NCI-H1694 treated with DMSO at 0.1 percent for 48 hours (cell line): ENCODE results near the gene RASSF6.
"Not testable (repeated sequence)": the region's sequence is repeated elsewhere in the genome, so short reads cannot be mapped to it uniquely, and the experiment has no call there.

Experiments used
- DNase-seq: peaks from one replicate; lab custom pipeline; 2025; lab: John Stamatoyannopoulos, UW

Gene RASSF6, protein sequence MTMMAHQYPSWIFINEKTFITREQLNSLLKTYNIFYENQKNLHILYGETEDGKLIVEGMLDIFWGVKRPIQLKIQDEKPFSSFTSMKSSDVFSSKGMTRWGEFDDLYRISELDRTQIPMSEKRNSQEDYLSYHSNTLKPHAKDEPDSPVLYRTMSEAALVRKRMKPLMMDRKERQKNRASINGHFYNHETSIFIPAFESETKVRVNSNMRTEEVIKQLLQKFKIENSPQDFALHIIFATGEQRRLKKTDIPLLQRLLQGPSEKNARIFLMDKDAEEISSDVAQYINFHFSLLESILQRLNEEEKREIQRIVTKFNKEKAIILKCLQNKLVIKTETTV

DNA sequence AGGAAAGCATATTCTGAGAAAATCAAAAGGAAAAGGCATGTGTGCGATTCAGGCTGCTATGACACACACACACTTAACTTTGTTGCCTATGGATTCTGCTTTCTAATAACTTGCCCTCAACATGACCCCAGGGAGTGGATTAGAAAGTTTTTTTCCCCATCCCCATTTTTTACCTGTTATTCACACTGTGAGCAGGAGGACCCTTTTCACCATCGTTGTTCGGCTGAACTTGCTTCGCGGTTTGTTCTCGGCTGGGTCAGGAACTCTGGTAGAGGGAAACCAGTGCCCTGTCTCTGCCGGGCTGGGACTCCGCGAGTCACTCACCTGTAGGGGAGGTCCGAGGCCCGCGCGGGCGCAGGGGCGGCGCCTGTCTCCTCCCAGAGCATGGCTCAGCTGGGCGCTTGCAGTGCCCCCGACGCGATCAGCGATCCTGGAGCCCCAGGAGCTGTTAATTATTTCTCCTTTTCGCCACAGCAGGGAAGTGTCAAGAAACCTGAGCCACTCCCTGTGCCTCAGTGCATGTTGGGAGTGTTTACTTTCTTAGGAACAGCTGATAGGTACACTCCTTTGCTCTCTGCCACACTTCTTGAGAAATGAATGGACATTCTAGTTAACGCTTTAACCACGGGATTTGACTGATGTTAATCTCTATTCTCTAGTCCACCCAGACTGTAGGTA is at the start of gene RASSF6:
TSS of gene RASSF6 (minus strand) at position 322 of the 678 bp plus-strand sequence. CDS start 8,641 bp downstream, outside the sequence.
- no peak for DNase-seq

DNA sequence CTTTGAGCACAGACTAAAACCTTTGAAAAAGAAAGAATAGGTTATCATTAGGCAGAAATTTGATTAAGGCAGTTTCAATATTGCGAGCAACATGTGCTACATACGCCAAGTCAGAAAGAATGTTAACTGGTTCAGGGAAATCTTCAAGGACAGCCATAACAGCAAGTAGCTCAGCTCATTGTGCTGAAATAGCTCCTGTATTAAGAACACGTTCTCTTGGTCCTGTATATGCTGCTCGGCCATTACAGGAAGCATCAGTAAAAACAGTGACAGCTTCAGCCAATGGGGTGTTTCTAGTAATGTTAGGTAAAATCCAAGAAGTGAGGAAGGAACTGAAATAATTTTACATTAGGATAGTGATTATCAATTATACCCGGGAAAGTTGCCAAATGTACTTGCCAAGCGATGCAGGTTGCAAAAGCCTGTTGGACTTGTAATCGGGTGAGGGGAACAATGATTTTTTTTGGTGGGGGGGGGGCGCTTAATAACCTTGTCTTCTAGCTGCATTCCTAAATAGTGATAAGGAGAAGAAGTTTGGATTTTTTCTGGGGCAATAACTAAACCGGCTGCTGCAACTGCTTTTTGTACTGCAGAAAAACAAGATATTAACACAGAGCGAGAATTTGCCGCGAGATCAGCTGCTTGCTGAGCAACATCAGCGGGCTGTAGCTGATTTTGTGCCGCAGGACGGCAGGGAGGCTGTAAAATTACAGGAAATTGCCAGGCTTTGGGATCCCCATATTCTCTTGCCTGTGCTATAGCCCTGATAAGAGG is 49.4 kb upstream of the RASSF6 start:
- no peak for DNase-seq

DNA sequence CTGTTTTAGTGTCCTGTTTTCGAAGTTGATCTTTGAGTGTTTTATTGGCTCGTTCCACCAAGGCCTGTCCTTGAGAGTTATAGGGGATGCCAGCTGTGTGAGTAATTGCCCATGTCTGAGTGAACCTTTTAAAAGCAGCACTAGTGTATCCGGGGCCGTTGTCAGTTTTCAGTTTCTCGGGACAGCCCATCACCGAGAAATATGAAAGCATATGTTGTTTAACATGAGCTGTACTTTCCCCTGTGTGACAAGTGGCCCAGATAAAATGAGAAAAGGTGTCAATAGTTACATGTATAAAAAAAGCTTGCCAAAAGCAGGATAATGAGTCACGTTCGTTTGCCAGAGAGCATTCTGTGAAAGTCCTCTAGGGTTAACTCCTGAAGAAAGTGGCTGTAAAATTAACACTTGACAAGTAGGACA is 48.6 kb upstream of the RASSF6 start:
- DNase-seq, result peak; percentile 90

DNA sequence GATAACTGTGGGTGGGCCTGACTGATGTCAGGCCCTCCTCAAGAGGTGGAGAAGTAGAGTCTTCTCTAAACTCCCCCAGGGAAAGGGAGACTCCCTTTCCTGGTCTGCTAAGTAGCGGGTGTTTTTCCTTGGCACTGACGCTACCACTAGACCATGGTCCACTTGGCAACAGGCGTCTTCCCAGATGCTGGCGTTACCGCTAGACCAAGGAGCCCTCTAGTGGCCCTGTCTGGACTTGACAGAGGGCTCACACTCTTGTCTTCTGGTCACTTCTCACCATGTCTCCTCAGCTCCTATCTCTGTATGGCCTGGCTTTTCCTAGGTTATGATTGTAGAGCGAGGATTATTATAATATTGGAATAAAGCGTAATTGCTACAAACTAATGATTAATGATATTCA is 45.7 kb upstream of the RASSF6 start:
- DNase-seq, result not testable (repeated sequence)

DNA sequence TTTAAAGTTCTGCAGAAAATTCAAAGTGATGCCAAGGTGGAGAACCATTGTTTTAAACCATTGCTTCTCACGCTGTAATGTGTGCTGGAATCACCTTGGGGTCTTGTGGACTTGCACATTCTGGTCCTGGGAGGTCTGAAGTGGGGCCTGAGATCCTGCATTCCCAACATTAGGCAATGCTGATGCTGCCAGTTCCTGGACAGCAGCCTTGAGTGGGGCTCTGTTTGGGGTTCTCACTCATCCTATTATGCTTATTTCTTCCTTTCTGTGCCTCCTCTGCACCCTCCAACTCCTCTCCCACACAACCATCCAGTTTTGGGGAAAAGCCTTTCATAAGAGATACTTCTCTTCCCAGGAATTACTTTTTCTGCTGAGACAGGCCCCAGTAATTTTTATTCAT is 44.2 kb upstream of the RASSF6 start:
- no peak for DNase-seq

DNA sequence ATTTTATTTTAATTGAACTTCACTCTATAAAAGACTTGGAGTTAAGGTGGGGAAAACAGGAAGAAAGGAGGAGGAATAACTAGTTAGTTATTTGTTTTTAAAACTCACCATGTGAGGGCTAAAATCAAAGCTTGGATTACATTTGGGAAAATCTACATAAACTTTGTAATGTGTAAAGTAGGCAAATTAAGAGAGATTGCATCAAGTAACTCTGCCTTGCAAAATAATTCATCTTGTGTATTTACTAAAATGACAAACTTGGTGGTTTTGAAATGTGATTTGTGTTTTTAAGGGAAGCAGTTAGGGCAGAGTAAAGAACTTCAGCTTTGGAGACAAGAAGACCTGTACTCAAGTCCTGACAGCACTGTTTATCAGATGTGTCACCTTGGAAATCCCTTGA is 43.3 kb upstream of the RASSF6 start:
- DNase-seq, result no peak

DNA sequence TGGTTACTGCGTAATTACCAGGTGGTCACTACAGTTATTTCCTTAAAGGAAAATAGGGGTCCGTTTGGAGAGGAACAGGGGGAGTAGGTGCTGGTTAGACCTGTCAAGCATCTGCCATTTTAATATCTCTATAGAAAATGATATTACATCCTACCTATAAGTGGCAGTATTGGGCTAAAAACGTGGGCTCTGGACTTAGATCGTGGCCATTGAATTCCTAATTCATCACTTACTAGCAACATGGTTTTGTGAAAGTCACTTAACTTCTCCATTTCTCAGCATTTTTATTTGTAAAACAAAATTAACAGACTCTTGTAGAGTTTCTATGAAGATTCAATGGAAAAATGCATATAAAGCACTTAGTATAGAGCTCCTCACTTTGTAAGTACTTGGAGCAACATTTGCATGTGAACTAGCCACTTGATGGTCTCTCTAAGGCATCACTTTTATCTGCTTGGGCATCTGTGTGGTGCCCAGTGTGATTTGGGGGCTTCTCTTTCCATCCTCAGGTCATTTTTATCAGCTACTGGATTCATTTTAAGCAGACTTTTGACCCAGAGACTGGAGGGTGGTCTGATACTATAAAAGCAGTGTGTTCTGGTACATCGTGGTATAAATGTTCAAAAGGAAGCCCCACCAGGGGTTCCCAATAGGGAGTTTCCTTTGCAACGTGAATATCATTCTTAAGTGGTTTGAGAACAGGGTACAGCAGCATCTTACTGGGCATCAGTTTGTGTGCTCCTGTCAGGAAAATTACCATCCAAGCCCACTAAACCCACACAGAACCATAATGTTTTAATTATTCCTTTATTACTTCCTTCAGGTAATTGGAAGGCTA is 42.7 kb upstream of the RASSF6 start:
- DNase-seq, result peak; percentile 62

DNA sequence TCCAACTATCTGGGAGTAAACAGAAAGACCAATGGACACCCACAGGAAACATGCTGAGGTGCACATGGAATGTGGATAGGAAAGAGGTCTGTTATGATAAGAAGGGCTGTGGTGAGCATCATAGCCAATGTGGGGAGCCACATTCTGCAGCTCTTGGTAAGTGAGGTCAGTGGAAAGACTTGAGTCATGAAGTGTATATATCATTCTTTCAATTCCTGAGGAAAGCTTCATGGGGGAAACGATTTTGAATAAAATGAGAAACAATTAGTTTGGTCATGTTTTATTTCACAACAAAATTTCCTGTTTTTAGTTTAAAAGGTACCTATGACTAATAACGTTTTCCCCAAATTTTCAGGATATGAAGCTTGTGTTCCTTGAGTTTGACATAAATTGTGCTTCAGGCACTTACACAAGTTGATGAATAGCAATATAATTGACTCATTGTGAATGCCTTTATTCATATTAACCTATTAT is 41.4 kb upstream of the RASSF6 start:
- no peak for DNase-seq

DNA sequence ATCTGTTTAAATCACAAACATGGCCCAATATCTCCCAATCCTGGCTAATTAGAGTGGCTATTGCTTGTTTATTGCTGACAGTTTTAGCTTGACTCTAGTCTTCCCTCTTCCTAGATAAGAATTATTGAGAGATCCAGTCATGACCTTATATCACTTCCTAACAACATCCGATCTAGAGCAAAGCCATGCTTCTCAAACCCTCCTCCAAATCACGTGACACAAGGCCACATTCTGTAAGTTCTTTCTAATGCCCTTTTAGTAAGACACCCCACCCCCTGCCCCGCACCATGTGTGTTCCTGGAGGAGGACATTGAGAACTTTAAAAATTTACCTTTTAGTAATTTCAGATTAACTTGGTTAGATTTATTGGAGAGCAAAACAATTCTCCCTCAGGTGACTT is 40.6 kb upstream of the RASSF6 start:
- no peak for DNase-seq

DNA sequence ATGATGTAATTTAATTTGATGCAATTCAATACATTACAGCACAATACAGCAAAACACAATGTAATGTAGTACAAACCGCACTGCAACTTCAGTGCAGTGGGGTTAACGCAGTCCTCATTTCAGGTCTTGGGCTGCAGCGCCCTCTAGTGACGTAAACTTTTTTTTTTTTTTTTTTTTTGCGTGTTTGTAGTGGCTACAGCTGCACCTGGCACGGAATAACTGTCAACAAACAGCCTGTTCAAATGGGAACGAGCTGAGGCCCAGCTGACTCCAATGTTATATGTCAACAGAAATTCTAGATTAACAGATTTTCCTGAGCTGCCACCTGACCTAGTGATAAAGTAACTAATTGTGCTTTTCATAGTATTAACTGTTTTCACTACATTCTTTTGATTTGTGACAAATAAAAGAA is 33.5 kb upstream of the RASSF6 start:
- DNase-seq, result peak; percentile 70

DNA sequence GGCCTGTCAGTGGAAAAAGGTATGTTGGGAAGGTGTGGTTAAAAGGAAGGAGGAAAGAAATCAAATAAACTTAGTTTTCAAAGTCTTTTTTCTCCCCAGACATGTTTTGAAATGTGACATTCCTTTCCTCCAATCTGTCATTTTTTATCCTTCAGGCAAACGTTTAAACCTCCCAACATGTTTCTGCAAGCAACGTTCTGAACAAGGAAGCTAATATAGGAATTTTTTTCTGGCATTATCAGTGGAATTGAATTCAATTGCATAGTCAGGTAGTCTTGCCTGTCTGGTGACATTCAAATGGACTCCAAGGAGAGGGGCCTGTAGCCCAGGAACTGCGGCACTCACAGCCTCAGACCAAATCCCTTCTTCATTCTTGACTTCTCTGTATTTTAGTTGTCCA is 30.0 kb upstream of the RASSF6 start:
- DNase-seq, result no peak

DNA sequence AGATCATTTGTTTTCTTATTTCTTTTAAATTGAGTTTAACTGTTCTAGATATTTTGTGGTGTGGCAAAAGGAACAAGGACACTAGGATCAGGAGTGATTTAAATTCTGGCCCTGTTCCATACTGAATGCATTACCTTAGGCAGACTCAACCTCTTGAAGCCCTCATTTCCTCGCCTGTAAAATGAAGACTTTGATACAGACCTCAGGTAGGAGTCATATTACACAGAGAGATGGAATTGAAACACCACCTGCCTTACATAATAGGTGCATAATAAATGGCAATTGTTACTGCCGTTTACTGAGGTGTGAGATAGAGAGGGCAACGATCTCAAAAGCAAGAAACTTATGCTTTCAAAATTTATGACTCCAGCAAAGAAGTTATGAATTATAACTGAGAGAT is 28.2 kb upstream of the RASSF6 start:
- DNase-seq, result no peak

DNA sequence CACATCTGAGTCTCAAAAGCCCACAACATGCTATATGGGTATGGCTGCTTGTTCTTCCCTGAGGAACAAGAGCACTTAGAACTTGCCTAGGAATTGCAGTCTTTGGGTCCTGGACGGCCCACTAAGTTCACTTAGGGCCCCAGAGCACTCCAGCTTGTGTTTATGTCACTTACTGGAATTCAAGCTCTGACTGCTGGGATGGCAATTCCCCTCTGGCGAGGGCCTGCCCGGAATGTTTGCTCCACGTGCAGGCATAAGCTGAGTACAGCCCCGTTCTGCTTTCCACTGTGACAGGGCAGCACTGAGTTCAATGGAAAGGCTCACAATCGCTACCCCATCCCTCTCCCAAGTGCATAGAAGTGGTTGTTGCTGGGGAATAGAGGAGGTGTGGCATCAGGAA is 25.9 kb upstream of the RASSF6 start:
- no peak for DNase-seq

DNA sequence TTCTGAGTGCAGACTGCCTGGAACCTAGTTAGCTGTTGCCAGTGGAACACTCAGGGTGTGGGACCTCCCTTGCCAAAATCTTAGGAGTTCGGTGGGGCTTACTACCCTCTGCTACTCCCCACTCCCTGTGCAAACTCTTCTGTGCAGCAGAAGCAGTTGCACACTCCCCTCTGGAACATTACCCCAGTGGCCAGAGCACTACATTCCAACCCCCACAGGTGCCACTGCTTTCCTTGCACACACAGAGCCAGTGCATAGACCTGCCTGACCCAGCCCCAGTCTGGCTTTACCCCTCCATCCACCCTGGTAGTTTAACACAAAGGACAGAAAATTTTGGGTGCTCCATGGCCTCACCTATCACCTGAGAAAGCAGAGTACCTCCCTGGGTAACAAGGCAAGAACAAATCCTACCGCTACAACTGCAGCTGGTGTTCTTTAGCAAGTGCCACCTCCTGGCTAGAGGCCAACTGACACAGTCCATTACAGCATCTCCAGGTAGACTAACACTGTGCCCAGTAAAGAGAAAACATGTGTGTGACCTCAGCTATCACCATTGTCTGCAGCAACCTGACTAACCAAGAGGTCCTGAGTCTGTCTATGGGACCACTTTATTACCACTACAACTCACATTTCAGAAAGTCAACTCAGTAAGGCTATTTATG is 11.5 kb upstream of the RASSF6 start:
- no peak for DNase-seq

DNA sequence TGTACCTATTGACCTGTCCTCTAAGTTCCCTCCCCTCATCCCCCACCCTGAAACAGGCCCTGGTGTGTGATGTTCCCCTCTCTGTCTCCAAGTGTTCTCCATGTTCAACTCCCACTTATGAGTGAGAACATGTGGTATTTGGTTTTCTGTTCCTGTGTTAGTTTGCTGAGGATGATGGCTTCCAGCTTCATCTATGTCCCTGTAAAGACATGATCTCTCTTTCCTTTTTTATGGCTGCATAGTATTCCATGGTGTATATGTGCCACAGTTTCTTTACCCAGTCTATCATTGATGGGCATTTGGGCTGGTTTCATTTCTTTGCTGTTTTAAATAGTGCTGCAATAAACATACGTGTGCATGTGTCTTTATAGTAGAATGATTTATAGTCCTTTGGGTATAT is 8.6 kb upstream of the RASSF6 start:
- not testable (repeated sequence) for DNase-seq

DNA sequence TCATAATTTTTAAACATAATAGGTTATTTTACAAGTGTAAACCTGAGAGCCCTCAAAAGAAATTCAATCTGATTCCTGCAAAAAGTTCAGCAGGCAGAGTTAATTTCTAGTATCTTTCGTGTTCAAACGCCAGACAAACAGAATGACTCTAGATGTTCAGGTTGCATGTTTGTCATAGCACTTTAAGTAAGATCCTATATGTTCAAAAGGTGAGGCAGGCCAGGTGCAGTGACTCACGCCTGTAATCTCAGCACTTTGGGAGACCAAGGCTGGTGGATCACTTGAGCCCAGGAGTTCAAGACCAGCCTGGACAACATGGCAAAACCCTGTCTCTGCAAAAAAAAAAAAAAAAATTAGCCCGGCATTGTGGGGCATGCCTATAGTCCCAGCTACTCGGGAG is 1.1 kb upstream of the RASSF6 start:
- DNase-seq, result no peak

DNA sequence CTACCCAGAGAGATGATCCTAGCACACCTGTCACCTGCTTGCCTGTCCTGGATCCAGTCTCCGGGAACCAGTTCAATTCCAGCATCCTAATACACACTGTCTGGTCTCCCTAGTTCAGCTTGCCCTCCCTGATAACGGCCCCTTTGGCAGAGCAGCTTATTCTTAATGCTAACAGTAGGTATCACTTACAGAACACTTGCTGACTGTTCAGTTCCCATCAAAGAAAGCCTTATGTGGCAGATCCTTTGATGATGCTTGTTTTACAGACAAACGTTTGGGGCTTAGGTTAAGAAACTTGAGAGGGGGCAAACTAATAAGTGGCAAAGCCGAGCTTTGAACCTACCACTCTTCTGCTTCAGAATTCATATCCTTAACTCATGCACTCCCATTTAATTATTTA is 890 bp downstream of the RASSF6 start:
- no peak for DNase-seq

DNA sequence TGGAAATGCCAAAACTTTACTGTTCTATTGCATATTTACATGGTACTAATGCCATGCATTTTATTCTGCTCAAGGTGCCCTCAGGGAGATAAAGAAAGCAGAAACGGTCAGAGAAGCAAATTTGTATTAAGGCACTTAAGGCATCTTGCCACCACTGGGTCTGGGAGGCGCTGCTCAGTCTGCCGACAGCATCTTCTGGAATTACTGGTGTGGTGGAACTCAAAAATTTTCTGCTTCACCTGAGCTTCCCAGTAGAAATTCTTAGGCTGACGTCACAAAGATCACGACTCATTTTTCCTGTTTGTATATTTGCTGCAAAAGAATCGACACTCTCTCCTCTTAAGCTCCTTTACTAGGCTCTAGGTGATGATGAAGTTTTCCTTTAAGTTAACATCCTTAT is 3.0 kb downstream of the RASSF6 start:
- no peak for DNase-seq

DNA sequence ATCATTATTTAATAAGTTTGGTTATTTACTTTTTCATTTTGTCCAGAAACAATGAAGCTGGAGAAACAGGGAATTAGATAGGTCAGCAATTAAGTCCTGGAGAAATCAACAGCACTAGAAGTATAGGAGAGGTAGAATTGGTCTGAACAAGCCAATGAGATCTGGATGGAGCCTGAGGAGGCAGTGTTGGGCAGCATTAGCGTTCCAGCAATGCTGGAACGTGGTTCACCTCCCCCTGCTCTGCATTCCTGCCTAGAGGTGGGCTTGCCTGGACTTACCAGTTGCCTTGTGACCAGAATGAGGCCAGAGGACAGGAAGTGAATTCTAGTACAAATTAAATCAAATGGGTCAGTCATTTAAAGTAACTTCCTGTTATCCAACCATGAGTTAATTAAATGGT is 4.6 kb downstream of the RASSF6 start:
- no peak for DNase-seq

DNA sequence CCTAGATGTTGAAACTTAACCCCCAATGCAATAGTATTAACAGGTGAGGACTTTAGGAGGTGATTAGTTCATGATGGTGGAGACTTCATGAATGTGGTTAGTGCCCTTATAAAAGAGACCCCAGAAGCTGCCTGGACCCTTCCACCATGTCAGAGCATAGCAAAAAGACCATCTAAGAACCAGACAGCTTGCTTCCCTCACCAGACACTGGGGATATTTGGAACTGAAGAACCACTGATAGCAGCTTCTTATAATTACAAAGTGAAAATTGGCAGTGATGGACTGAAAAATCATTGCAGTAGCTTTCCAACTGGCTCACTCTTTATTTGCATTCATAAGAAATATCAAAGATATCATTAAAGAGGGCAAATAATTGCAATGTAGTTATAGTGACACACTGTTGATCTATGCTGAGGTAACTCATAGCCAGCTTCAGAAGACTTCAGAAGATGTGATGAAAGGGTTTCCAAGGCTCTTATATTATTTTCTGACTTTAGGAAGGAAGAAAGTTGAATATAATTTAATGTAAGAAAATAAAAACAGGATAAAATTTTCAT is 5.8 kb downstream of the RASSF6 start:
- no peak for DNase-seq

DNA sequence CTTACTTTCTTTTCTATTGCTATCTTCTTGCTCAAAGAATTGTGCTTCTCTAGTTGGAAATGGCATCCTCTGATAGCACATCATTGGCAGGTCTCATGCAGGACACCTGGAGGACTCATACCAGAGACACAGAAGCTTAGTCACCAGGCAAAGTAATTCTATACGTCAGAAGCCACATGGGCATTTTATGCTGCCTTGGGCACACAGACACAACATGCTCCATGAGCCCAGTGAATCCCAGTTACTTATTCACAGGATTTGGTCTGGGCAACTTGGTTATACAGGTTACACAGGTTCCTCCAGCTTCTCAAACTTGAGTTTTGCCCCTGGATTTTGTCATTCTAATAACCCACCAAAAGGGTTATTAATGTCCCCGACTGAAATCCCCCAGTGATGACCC is 7.1 kb downstream of the RASSF6 start:
- no peak for DNase-seq
